ENCODE data around the gene EN1. TPM values are rescaled to one million over a fixed set of nuclear protein-coding genes. Genes with fewer than 3 reads are reported as not detected.

The EN1 gene
- total RNA-seq, 1 experiment from 2014 or later = not detected

GRCh38 chr2:118814368-118814767 is 33.1 kb downstream of the EN1 start:
- no peak overlapping the region for H3K27ac Mint-ChIP-seq (ENCODE audit: low read depth, unreplicated experiment)
- no peaks in the 10 kb centered on the region for H3K9me3 Mint-ChIP-seq (ENCODE audit: unreplicated experiment)
- no peak overlapping the region for H3K4me3 Mint-ChIP-seq (ENCODE audit: unreplicated experiment)
- H3K4me1 Mint-ChIP-seq (ENCODE audit: insufficient read depth, unreplicated experiment) = no peaks in the 10 kb centered on the region
- no TSS peak for BruUV-seq (replicated peaks)
- TF ChIP-seq CTCF (IDR thresholded peaks at IDR 0.05; ENCODE audit: unreplicated experiment) = no peak
- no peaks in the 10 kb centered on the region for H3K36me3 Mint-ChIP-seq (ENCODE audit: insufficient read depth, unreplicated experiment)
- ChIA-PET CTCF (no interaction called here), POLR2A (no interaction called here)
- DNase-seq (ENCODE audit: unreplicated experiment) = no peak
- intact Hi-C loops (cut with micrococcal nuclease) = no loop called here
- H3K27me3 Mint-ChIP-seq (ENCODE audit: insufficient read depth, unreplicated experiment) = peaks cover 15% of the 10 kb centered on the region

- CTCF ChIA-PET = no interaction called here
- no peaks in the 10 kb centered on the region for H3K36me3 Mint-ChIP-seq (ENCODE audit: insufficient read depth, unreplicated experiment)
- H3K9me3 Mint-ChIP-seq (ENCODE audit: unreplicated experiment) = no peaks in the 10 kb centered on the region
- TF ChIP-seq CTCF (IDR thresholded peaks at IDR 0.05; ENCODE audit: unreplicated experiment) = no peak
- H3K4me3 Mint-ChIP-seq (ENCODE audit: unreplicated experiment) = no peak overlapping the region
- BruUV-seq (replicated peaks) = no TSS peak
- DNase-seq (ENCODE audit: unreplicated experiment) = no peak
- H3K27me3 Mint-ChIP-seq (ENCODE audit: insufficient read depth, unreplicated experiment) = peaks cover 9% of the 10 kb centered on the region
- POLR2A ChIA-PET = no interaction called here
- H3K4me1 Mint-ChIP-seq (ENCODE audit: insufficient read depth, unreplicated experiment) = no peaks in the 10 kb centered on the region
- no peak overlapping the region for H3K27ac Mint-ChIP-seq (ENCODE audit: low read depth, unreplicated experiment)
- intact Hi-C loops (cut with micrococcal nuclease) = no loop called here
These were observed 33.7 kb downstream of the EN1 start for GRCh38 chr2:118813601-118814339.

GRCh38 chr2:118813111-118813510 is 34.3 kb downstream of the EN1 start:
- CTCF ChIA-PET = no interaction called here
- Mint-ChIP-seq H3K36me3 (ENCODE audit: insufficient read depth, unreplicated experiment) (no peaks in the 10 kb centered on the region), H3K4me1 (ENCODE audit: insufficient read depth, unreplicated experiment) (no peaks in the 10 kb centered on the region), H3K4me3 (ENCODE audit: unreplicated experiment) (no peak overlapping the region), H3K27me3 (ENCODE audit: insufficient read depth, unreplicated experiment) (peaks cover 2% of the 10 kb centered on the region), H3K9me3 (ENCODE audit: unreplicated experiment) (no peaks in the 10 kb centered on the region), H3K27ac (ENCODE audit: low read depth, unreplicated experiment) (no peak overlapping the region)
- POLR2A ChIA-PET = no interaction called here
- no peak for DNase-seq (ENCODE audit: unreplicated experiment)
- TF ChIP-seq CTCF (IDR thresholded peaks at IDR 0.05; ENCODE audit: unreplicated experiment) = no peak
- intact Hi-C loops (cut with micrococcal nuclease) = no loop called here
- BruUV-seq (replicated peaks) = no TSS peak

- H3K27me3 Mint-ChIP-seq (ENCODE audit: insufficient read depth, unreplicated experiment) = no peaks in the 10 kb centered on the region
These were observed 34.9 kb downstream of the EN1 start for GRCh38 chr2:118812552-118812951.

More at GRCh38 chr2:118812552-118812951, 34.9 kb downstream of the EN1 start:
- ChIA-PET CTCF (no interaction called here), POLR2A (no interaction called here)
- no peak overlapping the region for H3K4me3 Mint-ChIP-seq (ENCODE audit: unreplicated experiment)
- no peaks in the 10 kb centered on the region for H3K9me3 Mint-ChIP-seq (ENCODE audit: unreplicated experiment)
- intact Hi-C loops (cut with micrococcal nuclease) = no loop called here
- no peak for DNase-seq (ENCODE audit: unreplicated experiment)
- no peak overlapping the region for H3K27ac Mint-ChIP-seq (ENCODE audit: low read depth, unreplicated experiment)
- no TSS peak for BruUV-seq (replicated peaks)
- H3K4me1 Mint-ChIP-seq (ENCODE audit: insufficient read depth, unreplicated experiment) = no peaks in the 10 kb centered on the region
- H3K36me3 Mint-ChIP-seq (ENCODE audit: insufficient read depth, unreplicated experiment) = no peaks in the 10 kb centered on the region
- TF ChIP-seq CTCF (IDR thresholded peaks at IDR 0.05; ENCODE audit: unreplicated experiment) = no peak

All from MCF 10A (cell line).